Measurements from ENCODE around the gene PAPOLA. TPM values are rescaled to one million over a fixed set of nuclear protein-coding genes. Genes with fewer than 3 reads are reported as not detected.
A peak's percentile ranks its signal among the peaks of the same experiment; 100 is the strongest.

PAPOLA gene
- total RNA-seq, 1 donor from 2014 or later, result 188 TPM

- H3K36me3 Mint-ChIP-seq (ENCODE audit: low read depth, unreplicated experiment), result no peaks in the 10 kb centered on the region
- Histone ChIP-seq H3K9ac (ENCODE audit: low read length) (peak overlapping the region; percentile 36), H3K79me2 (ENCODE audit: insufficient read depth, low read length) (no peaks in the 10 kb centered on the region), H3K27me3 (ENCODE audit: insufficient read depth, low read length) (no peaks in the 10 kb centered on the region), H3K27ac (ENCODE audit: low read depth, low read length) (no peak overlapping the region), H3K4me2 (ENCODE audit: low read length) (peak overlapping the region; percentile 85), H4K20me1 (ENCODE audit: insufficient read depth, low read length) (no peaks in the 10 kb centered on the region), H3K4me3 (ENCODE audit: insufficient read depth, low read depth, low read length) (peak overlapping the region; percentile 46), H3K36me3 (ENCODE audit: insufficient read depth, low read length) (no peaks in the 10 kb centered on the region), H3K4me1 (ENCODE audit: insufficient read depth, low read length) (peaks cover 7% of the 10 kb centered on the region), H3K9me3 (ENCODE audit: insufficient read depth, low read depth, low read length) (no peaks in the 10 kb centered on the region), H2AFZ (ENCODE audit: low read depth, low read length) (peak overlapping the region; percentile 90)
- H3K9me3 Mint-ChIP-seq (ENCODE audit: unreplicated experiment), result no peaks in the 10 kb centered on the region
- DNase-seq (ENCODE audit: low read depth) (peak; percentile 8), FAIRE-seq (no peak)
- TF ChIP-seq EZH2 (IDR thresholded peaks at IDR 0.05; ENCODE audit: insufficient read depth, low read length), result peak; percentile 43
- TF ChIP-seq, protein P1, sequence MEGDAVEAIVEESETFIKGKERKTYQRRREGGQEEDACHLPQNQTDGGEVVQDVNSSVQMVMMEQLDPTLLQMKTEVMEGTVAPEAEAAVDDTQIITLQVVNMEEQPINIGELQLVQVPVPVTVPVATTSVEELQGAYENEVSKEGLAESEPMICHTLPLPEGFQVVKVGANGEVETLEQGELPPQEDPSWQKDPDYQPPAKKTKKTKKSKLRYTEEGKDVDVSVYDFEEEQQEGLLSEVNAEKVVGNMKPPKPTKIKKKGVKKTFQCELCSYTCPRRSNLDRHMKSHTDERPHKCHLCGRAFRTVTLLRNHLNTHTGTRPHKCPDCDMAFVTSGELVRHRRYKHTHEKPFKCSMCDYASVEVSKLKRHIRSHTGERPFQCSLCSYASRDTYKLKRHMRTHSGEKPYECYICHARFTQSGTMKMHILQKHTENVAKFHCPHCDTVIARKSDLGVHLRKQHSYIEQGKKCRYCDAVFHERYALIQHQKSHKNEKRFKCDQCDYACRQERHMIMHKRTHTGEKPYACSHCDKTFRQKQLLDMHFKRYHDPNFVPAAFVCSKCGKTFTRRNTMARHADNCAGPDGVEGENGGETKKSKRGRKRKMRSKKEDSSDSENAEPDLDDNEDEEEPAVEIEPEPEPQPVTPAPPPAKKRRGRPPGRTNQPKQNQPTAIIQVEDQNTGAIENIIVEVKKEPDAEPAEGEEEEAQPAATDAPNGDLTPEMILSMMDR (IDR thresholded peaks at IDR 0.05; ENCODE audit: insufficient read depth, low read depth, low read length), result no peak
- peaks cover 5% of the 10 kb centered on the region for H3K27me3 Mint-ChIP-seq (ENCODE audit: low read depth, unreplicated experiment)
- H3K27ac Mint-ChIP-seq (ENCODE audit: unreplicated experiment), result no peak overlapping the region
- no peak overlapping the region for H3K4me3 Mint-ChIP-seq (ENCODE audit: unreplicated experiment)
- no peaks in the 10 kb centered on the region for H3K4me1 Mint-ChIP-seq (ENCODE audit: low read depth, unreplicated experiment)
These were observed 90.6 kb downstream of the PAPOLA start for GRCh38 chr14:96592591-96593386.

DNA sequence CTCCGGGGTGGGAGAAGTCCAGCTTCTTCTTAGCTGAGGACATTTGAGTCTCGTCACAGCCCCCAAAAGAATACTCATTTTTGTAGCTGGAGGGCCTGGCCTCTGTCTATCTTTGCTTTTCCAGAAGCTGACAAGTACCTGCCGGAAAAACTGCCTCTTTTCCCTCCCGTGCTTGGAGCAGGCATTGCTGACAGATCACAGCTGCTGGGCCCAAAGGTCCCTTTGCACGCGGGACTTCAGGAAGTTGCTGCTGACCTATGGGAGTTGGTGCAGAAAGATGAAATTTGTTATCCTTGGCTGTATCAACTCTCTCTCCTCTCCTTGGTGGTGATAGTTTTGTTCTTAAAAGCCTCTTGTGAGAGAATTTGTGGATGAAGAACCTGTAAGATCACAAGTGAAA is 92.8 kb downstream of the PAPOLA start:
- FAIRE-seq (no peak), DNase-seq (ENCODE audit: low read depth) (no peak)
- Mint-ChIP-seq H3K4me1 (ENCODE audit: low read depth, unreplicated experiment) (no peaks in the 10 kb centered on the region), H3K4me3 (ENCODE audit: unreplicated experiment) (no peak overlapping the region), H3K27ac (ENCODE audit: unreplicated experiment) (no peak overlapping the region), H3K9me3 (ENCODE audit: unreplicated experiment) (no peaks in the 10 kb centered on the region), H3K27me3 (ENCODE audit: low read depth, unreplicated experiment) (peaks cover 3% of the 10 kb centered on the region), H3K36me3 (ENCODE audit: low read depth, unreplicated experiment) (no peaks in the 10 kb centered on the region)
- Histone ChIP-seq H2AFZ (ENCODE audit: low read depth, low read length) (no peak overlapping the region), H4K20me1 (ENCODE audit: insufficient read depth, low read length) (no peaks in the 10 kb centered on the region), H3K27ac (ENCODE audit: low read depth, low read length) (no peak overlapping the region), H3K9ac (ENCODE audit: low read length) (no peak overlapping the region), H3K27me3 (ENCODE audit: insufficient read depth, low read length) (no peaks in the 10 kb centered on the region), H3K36me3 (ENCODE audit: insufficient read depth, low read length) (no peaks in the 10 kb centered on the region), H3K79me2 (ENCODE audit: insufficient read depth, low read length) (no peaks in the 10 kb centered on the region), H3K4me3 (ENCODE audit: insufficient read depth, low read depth, low read length) (no peak overlapping the region), H3K9me3 (ENCODE audit: insufficient read depth, low read depth, low read length) (no peaks in the 10 kb centered on the region), H3K4me1 (ENCODE audit: insufficient read depth, low read length) (peaks cover 7% of the 10 kb centered on the region), H3K4me2 (ENCODE audit: low read length) (no peak overlapping the region)
- TF ChIP-seq, protein P1 (IDR thresholded peaks at IDR 0.05; ENCODE audit: insufficient read depth, low read depth, low read length), result no peak

DNA sequence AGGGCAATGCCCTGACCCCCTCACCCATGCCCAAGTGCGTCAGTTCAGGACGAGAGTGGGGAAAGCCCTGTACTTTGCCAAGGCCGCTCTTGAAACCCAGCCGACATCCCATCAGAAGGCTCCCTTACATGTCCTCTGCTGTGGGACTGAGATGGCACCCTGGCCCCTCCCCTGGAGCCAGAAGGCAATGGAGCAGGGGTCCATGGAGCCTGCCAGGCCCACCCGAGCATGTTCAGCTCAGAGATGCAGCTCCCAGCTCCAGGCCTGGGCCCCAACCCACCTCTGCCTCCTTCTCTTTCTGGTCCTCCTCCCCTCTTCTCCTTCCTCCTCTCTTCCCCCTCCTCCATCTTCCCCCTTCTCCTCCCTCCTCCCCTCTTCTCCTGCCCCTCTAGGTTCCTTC is 95.5 kb downstream of the PAPOLA start:
- FAIRE-seq, result no peak
- H3K36me3 Mint-ChIP-seq (ENCODE audit: low read depth, unreplicated experiment), result no peaks in the 10 kb centered on the region
- H3K9me3 Mint-ChIP-seq (ENCODE audit: unreplicated experiment), result peaks cover 3% of the 10 kb centered on the region
- no peak overlapping the region for H3K4me3 Mint-ChIP-seq (ENCODE audit: unreplicated experiment)
- Histone ChIP-seq H3K4me3 (ENCODE audit: insufficient read depth, low read depth, low read length) (no peak overlapping the region), H3K4me1 (ENCODE audit: insufficient read depth, low read length) (peaks cover 2% of the 10 kb centered on the region), H3K27me3 (ENCODE audit: insufficient read depth, low read length) (no peaks in the 10 kb centered on the region), H3K9ac (ENCODE audit: low read length) (no peak overlapping the region), H3K4me2 (ENCODE audit: low read length) (no peak overlapping the region), H2AFZ (ENCODE audit: low read depth, low read length) (no peak overlapping the region), H4K20me1 (ENCODE audit: insufficient read depth, low read length) (no peaks in the 10 kb centered on the region), H3K36me3 (ENCODE audit: insufficient read depth, low read length) (no peaks in the 10 kb centered on the region), H3K79me2 (ENCODE audit: insufficient read depth, low read length) (no peaks in the 10 kb centered on the region), H3K27ac (ENCODE audit: low read depth, low read length) (no peak overlapping the region), H3K9me3 (ENCODE audit: insufficient read depth, low read depth, low read length) (no peaks in the 10 kb centered on the region)
- TF ChIP-seq EZH2 (IDR thresholded peaks at IDR 0.05; ENCODE audit: insufficient read depth, low read length), result no peak
- TF ChIP-seq, protein P1 (IDR thresholded peaks at IDR 0.05; ENCODE audit: insufficient read depth, low read depth, low read length), result no peak
- H3K27me3 Mint-ChIP-seq (ENCODE audit: low read depth, unreplicated experiment), result peaks cover 11% of the 10 kb centered on the region
- H3K27ac Mint-ChIP-seq (ENCODE audit: unreplicated experiment), result no peak overlapping the region
- no peak for DNase-seq (ENCODE audit: low read depth)
- no peaks in the 10 kb centered on the region for H3K4me1 Mint-ChIP-seq (ENCODE audit: low read depth, unreplicated experiment)
